HCT116 (cell line): ENCODE data around the gene MINAR2. TPM values are rescaled to one million over a fixed set of nuclear protein-coding genes. Genes with fewer than 3 reads are reported as not detected.

Experiments
- ATAC-seq: fragments of 200-7000 bp; cut with Tn5 transposase; 2 replicates; pipeline ENCODE4 v1.9.1; 2020; ENCODE audit warnings: mild to moderate bottlenecking, moderate library complexity
- BruUV-seq: library from RNA; stranded (reverse); fragments of 400-500 nt; replicated peaks from 2 replicates; lab custom pipeline; 2021; lab: Mats Ljungman, UMichigan
- CTCF ChIA-PET: fragments of 300-600 bp; sonication (Branson Sonifier 250); formaldehyde crosslinking; loops from one replicate; lab custom pipeline; 2021; ENCODE audit warnings: antibody characterized with exemption; lab: Charles Lee
- POLR2A ChIA-PET: fragments of 300-600, 350-600 bp; sonication (Branson Sonifier 250); formaldehyde crosslinking; loops from one replicate; lab custom pipeline; 2021; ENCODE audit warnings: antibody characterized with exemption; lab: Charles Lee
- RAD21 ChIA-PET, 2 experiments: fragments of 300-600 bp; sonication (Branson Sonifier 250); formaldehyde crosslinking; loops; one replicate each; lab custom pipeline; 2023; ENCODE audit warnings: low total read pairs in 2 of 2; ENCODE audit not compliant: uncharacterized antibody in 2 of 2, unreplicated experiment in 2 of 2, low non-redundant PET in 1 of 2; lab: Charles Lee
- DNase-seq: peaks from one replicate; pipeline ENCODE4 v3.0.0-alpha.2; 2010; ENCODE audit warnings: low read depth, low spot score
- H2AFZ ChIP-seq: fragments of 200-600 bp; shearing (Covaris generic), sonication (generic); 2 replicates; pipeline ENCODE4 v1.6.1; 2017; ENCODE audit warnings: low read depth, mixed run types, mixed read lengths, antibody characterized with exemption, low read length; ENCODE audit not compliant: poor library complexity, severe bottlenecking
- H3K27ac ChIP-seq: 2 replicates; pipeline ENCODE4 v1.5.1; 2012; ENCODE audit warnings: low read depth, low read length
- H3K27me3 ChIP-seq: fragments of 200-600 bp; sonication (generic); 2 replicates; pipeline ENCODE4 v1.6.1; 2016; ENCODE audit warnings: mixed run types, low read length, mixed read lengths; ENCODE audit not compliant: insufficient read depth
- H3K36me3 ChIP-seq, 2 experiments: fragments of 200-500 bp in 1 of 2; fragments of 200-600 bp in 1 of 2; sonication (Bioruptor generic) in 1 of 2; sonication (generic) in 1 of 2; 2 replicates each; pipeline versions ENCODE4 v1.5.1 to v1.6.1; 2014 to 2016; ENCODE audit warnings: low read length in 2 of 2, inconsistent platforms in 1 of 2, mixed read lengths in 1 of 2, mixed run types in 1 of 2; ENCODE audit not compliant: insufficient read depth in 2 of 2, control insufficient read depth in 1 of 2
- H3K4me1 ChIP-seq, 2 experiments: fragments of 200-600 bp in 1 of 2; sonication (generic) in 1 of 2; 2 replicates each; pipeline versions ENCODE4 v1.5.1 to v1.6.1; 2012 to 2017; ENCODE audit warnings: low read length in 2 of 2, inconsistent platforms in 1 of 2, mild to moderate bottlenecking in 1 of 2, mixed read lengths in 1 of 2, mixed run types in 1 of 2, moderate library complexity in 1 of 2; ENCODE audit not compliant: insufficient read depth in 2 of 2, control insufficient read depth in 1 of 2
- H3K4me2 ChIP-seq: fragments of 200-600 bp; sonication (generic); 2 replicates; pipeline ENCODE4 v1.6.1; 2017; ENCODE audit warnings: mixed run types, low read length, mixed read lengths
- H3K4me3 ChIP-seq, 2 experiments: fragments of 200-600 bp in 1 of 2; sonication (generic) in 1 of 2; replicated peaks in 1 of 2; 2 replicates each; pipeline ENCODE4 v1.5.1; 2011 to 2016; ENCODE audit warnings: low read length in 2 of 2, control low read depth in 1 of 2, low read depth in 1 of 2, mild to moderate bottlenecking in 1 of 2, mixed read lengths in 1 of 2, mixed run types in 1 of 2
- H3K79me2 ChIP-seq: fragments of 200-600 bp; sonication (generic); 2 replicates; pipeline ENCODE4 v1.6.1; 2017; ENCODE audit warnings: mild to moderate bottlenecking, mixed run types, low read length, moderate library complexity, mixed read lengths; ENCODE audit not compliant: insufficient read depth
- H3K9ac ChIP-seq: fragments of 200-600 bp; sonication (generic); 2 replicates; pipeline ENCODE4 v1.6.1; 2016; ENCODE audit warnings: low read length, mixed read lengths
- H3K9me2 ChIP-seq: fragments of 200-600 bp; sonication (generic), shearing (Covaris generic); 2 replicates; pipeline ENCODE4 v1.6.1; 2017; ENCODE audit warnings: mixed run types, mild to moderate bottlenecking, moderate library complexity; ENCODE audit not compliant: insufficient read depth
- H3K9me3 ChIP-seq, 2 experiments: fragments of 200-500 bp in 1 of 2; fragments of 200-600 bp in 1 of 2; sonication (Bioruptor generic) in 1 of 2; sonication (generic) in 1 of 2; 2 replicates each; pipeline ENCODE4 v1.6.1; 2014 to 2017; ENCODE audit warnings: low read length in 2 of 2, mixed read lengths in 2 of 2, inconsistent platforms in 1 of 2, low read depth in 1 of 2, mild to moderate bottlenecking in 1 of 2, mixed run types in 1 of 2, moderate library complexity in 1 of 2; ENCODE audit not compliant: control insufficient read depth in 1 of 2, insufficient read depth in 1 of 2
- H4K20me1 ChIP-seq: fragments of 200-600 bp; sonication (generic), shearing (Covaris generic); 2 replicates; pipeline ENCODE4 v1.6.1; 2017; ENCODE audit warnings: mixed run types, mild to moderate bottlenecking, moderate library complexity; ENCODE audit not compliant: insufficient read depth
- ATF3 ChIP-seq: IDR thresholded peaks from 2 replicates; pipeline ENCODE4 v1.6.1; 2012
- CBX3 ChIP-seq: IDR thresholded peaks from 2 replicates; pipeline ENCODE4 v1.6.1; 2012; ENCODE audit warnings: low read depth
- EGR1 ChIP-seq: IDR thresholded peaks from 2 replicates; pipeline ENCODE4 v1.6.1; 2012; ENCODE audit warnings: low read depth
- EZH2 ChIP-seq: fragments of 200-600 bp; sonication (generic); IDR thresholded peaks from 2 replicates; pipeline ENCODE4 v1.6.1; 2017; ENCODE audit warnings: antibody characterized with exemption, mixed run types
- EZH2phosphoT487 ChIP-seq: fragments of 200-600 bp; IDR thresholded peaks from 2 replicates; pipeline ENCODE4 v1.6.1; 2018; ENCODE audit warnings: antibody characterized with exemption, borderline replicate concordance
- FOSL1 ChIP-seq: IDR thresholded peaks from 2 replicates; pipeline ENCODE4 v1.6.1; 2012; ENCODE audit warnings: low read depth
- JUND ChIP-seq: IDR thresholded peaks from 2 replicates; pipeline ENCODE4 v1.6.1; 2012
- MAX ChIP-seq: IDR thresholded peaks from 2 replicates; pipeline ENCODE4 v1.6.1; 2012
- POLR2A ChIP-seq: IDR thresholded peaks from 2 replicates; pipeline ENCODE4 v1.7.0; 2011; ENCODE audit warnings: borderline replicate concordance; ENCODE audit not compliant: insufficient read depth, insufficient read length; ENCODE audit errors: extremely low read depth
- POLR2AphosphoS5 ChIP-seq: IDR thresholded peaks from 2 replicates; pipeline ENCODE4 v1.6.1; 2011; ENCODE audit warnings: mild to moderate bottlenecking, low read depth, low read length, moderate library complexity
- RAD21 ChIP-seq: IDR thresholded peaks from 2 replicates; pipeline ENCODE4 v1.6.1; 2012; ENCODE audit warnings: low read depth, mild to moderate bottlenecking
- TCF7L2 ChIP-seq: IDR thresholded peaks from 2 replicates; pipeline ENCODE4 v1.7.0; 2011; ENCODE audit warnings: borderline replicate concordance, inconsistent platforms; ENCODE audit not compliant: insufficient read depth, insufficient read length; ENCODE audit errors: extremely low read depth
- YY1 ChIP-seq: IDR thresholded peaks from 2 replicates; pipeline ENCODE4 v1.6.1; 2011; ENCODE audit warnings: low read length, low read depth, moderate library complexity, mild to moderate bottlenecking; ENCODE audit not compliant: insufficient replicate concordance; ENCODE audit errors: extremely low read depth
- ZBTB33 ChIP-seq: IDR thresholded peaks from 2 replicates; pipeline ENCODE4 v1.6.1; 2011; ENCODE audit warnings: mild to moderate bottlenecking, low read length, moderate library complexity; ENCODE audit not compliant: insufficient replicate concordance; ENCODE audit errors: extremely low read depth
- ZFX ChIP-seq: fragments of 450-650 bp; IDR thresholded peaks from 2 replicates; pipeline ENCODE4 v1.6.1; 2017
- ZNF274 ChIP-seq: fragments of 200-500 bp; sonication (Bioruptor generic); IDR thresholded peaks from 2 replicates; pipeline ENCODE4 v1.6.1; 2014; ENCODE audit warnings: mild to moderate bottlenecking, low read depth, low read length, inconsistent platforms
- intact Hi-C: fragments of 100-400 bp; cut with micrococcal nuclease; formaldehyde crosslinking; loops from 2 replicates; pipeline ENCODE4 v1.10.0; 2022
- total RNA-seq: library from RNA; stranded (reverse); gene quantifications from one replicate; pipeline ENCODE4 v1.2.1, GENCODE V29; 2021; ENCODE audit not compliant: unreplicated experiment

The MINAR2 gene
- total RNA-seq, 1 experiment from 2014 or later: not detected

- no peaks in the 10 kb centered on the region for H4K20me1 ChIP-seq
- ATAC-seq: no peak
- no peaks in the 10 kb centered on the region for H3K79me2 ChIP-seq
- ChIA-PET POLR2A (no interaction called here), RAD21 (no interaction called here), CTCF (no interaction called here)
- no peak overlapping the region for H3K27ac ChIP-seq
- no peaks in the 10 kb centered on the region for H3K36me3 ChIP-seq
- no peak for DNase-seq
- no peaks in the 10 kb centered on the region for H3K27me3 ChIP-seq
- H3K4me3 ChIP-seq: no peak overlapping the region
- no peaks in the 10 kb centered on the region for H3K9me3 ChIP-seq
- H3K9ac ChIP-seq: no peak overlapping the region
- BruUV-seq: no TSS peak
- H3K4me2 ChIP-seq: no peak overlapping the region
- no peak overlapping the region for H2AFZ ChIP-seq
- TF ChIP-seq ZBTB33 (no peak), EGR1 (no peak), RAD21 (no peak), YY1 (no peak), JUND (no peak), FOSL1 (no peak), ATF3 (no peak)
- intact Hi-C loops: no loop called here
- no peaks in the 10 kb centered on the region for H3K4me1 ChIP-seq
- no peaks in the 10 kb centered on the region for H3K9me2 ChIP-seq
Observed at GRCh38 chr5:129724222-129724621, 23.7 kb upstream of the MINAR2 start.

GRCh38 chr5:129724647-129725046, 23.2 kb upstream of the MINAR2 start:
- Histone ChIP-seq H3K36me3 (no peaks in the 10 kb centered on the region), H3K27ac (no peak overlapping the region), H4K20me1 (no peaks in the 10 kb centered on the region), H3K27me3 (no peaks in the 10 kb centered on the region), H2AFZ (no peak overlapping the region), H3K9me2 (no peaks in the 10 kb centered on the region), H3K79me2 (no peaks in the 10 kb centered on the region), H3K4me2 (no peak overlapping the region), H3K9me3 (no peaks in the 10 kb centered on the region), H3K4me1 (no peaks in the 10 kb centered on the region), H3K9ac (no peak overlapping the region), H3K4me3 (no peak overlapping the region)
- no peak for TF ChIP-seq CBX3
- no peak for TF ChIP-seq ZFX
- TF ChIP-seq EZH2: no peak
- TF ChIP-seq EZH2phosphoT487: no peak
- TF ChIP-seq POLR2AphosphoS5: no peak
- TF ChIP-seq RAD21: no peak
- TF ChIP-seq ZNF274: no peak
- no peak for TF ChIP-seq JUND
- TF ChIP-seq POLR2A: no peak
- no peak for TF ChIP-seq ATF3
- no peak for TF ChIP-seq MAX
- TF ChIP-seq TCF7L2: no peak
- no peak for TF ChIP-seq ZBTB33
- ChIA-PET RAD21 (no interaction called here), POLR2A (no interaction called here), CTCF (no interaction called here)
- ATAC-seq: no peak
- DNase-seq: no peak
- BruUV-seq: no TSS peak
- intact Hi-C loops: no loop called here
